Fibroblast of peridontal ligament (primary cell): Measurements from ENCODE around the gene SMCO1.
"Not testable (repeated sequence)": the region's sequence is repeated elsewhere in the genome, so short reads cannot be mapped to it uniquely, and the experiment has no call there.

Source experiments
- DNase-seq: peaks from one replicate; pipeline ENCODE4 v3.0.0-alpha.2; 2010; ENCODE audit errors: extremely low read depth

The SMCO1 gene

DNA sequence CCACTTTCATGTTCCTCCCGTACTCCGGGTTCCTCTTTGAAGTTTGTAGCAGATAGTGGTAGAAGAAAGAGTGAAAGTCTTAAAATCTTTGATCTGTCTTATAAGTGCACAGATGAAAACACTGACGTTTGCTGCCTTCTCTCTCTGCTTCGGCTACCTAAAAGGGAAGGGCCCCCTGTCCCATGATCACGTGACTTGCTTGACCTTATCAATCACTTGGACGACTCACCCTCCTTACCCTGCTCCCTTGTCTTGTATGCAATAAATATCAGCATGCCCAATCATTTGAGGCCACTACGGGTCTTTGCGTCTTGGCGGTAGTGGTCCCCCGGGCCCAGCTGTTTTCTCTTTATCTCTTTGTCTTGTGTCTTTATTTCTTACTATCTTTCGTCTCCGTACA is 6.1 kb upstream of the SMCO1 start:
- not testable (repeated sequence) for DNase-seq

DNA sequence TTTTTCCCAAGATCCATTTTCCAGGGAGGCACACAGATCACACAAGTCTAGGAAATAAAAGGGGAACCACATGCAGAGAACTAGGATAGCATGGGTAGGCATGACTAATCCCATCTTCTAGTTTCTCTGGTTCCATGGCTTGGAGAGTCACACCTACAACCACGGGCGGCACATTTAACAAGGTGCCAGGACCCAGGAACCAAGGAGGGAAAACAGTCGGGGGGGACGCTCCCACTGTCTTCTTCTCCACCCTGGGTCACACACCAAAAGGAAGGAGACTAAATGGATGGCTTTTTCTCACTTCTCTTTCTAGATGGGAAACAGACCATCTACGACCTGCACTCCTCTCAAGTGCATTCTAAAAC is 4.6 kb upstream of the SMCO1 start:
- DNase-seq, result no peak

GRCh38 chr3:196518966-196519717 is 4.0 kb upstream of the SMCO1 start:
- DNase-seq, result peak; percentile 81

DNA sequence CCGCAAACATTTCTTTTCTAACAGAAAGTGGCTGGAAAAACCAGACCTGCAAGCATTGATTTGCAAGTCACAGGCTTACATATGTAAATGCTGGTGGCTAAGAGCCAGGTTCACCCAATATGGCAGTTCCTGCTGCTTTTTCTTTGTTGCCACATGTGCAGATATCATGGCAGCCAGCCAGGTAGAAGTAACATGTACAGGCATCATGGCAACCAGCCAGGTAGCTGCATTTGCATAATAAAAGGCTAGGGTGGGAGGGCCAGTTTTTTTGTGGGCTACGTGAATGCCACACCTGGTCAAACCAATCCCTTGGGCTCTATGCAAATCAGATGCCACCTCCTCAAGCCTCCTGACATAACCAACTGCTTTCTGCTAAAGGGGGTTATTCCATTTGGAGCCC is 2.8 kb upstream of the SMCO1 start:
- DNase-seq, result no peak

GRCh38 chr3:196517162-196517800 is 2.1 kb upstream of the SMCO1 start:
- no peak for DNase-seq

DNA sequence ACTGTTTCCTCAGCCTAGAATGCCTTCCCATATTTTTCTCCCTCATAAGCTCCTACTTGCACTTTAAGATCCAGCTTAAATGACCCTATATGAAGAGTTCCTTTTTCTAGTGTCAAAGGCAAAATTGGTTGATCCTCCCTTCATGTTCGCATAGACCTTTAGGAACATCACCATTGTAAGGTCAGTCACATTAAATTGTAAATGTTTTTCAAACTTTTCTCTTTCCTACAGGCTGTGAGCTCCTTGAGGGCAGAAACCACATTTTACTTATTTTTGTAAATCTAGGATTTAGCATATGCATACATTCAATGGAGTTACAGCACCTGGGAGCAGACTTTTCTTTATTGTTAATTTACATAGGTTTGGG is 813 bp downstream of the SMCO1 start:
- no peak for DNase-seq

GRCh38 chr3:196513697-196514349 is 1.3 kb downstream of the SMCO1 start:
- DNase-seq, result peak; percentile 33

DNA sequence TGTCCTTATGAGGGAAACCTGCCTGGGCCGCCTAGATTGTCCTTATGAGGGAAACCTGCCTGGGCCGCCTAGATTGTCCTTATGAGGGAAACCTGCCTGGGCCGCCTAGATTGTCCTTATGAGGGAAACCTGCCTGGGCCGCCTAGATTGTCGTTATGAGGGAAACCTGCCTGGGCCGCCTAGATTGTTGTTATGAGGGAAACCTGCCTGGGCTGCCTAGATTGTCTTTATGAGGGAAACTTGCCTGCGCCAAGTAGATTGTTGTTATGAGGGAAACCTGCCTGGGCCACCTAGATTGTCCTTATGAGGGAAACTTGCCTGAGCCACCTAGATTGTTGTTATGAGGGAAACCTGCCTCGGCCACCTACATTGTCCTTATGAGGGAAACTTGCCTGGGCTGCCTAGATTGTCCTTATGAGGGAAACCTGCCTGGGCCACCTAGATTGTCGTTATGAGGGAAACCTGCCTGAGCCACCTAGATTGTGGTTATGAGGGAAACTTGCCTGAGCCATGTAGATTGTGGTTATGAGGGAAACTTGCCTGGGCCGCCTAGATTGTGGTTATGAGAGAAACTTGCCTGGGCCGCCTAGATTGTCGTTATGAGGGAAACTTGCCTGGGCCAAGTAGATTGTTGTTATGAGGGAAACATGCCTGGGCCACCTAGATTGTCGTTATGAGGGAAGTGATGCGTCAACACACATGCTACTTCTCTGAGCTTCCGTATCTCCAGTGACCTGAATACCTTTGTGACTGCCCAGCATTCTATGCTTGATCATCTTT is 3.3 kb downstream of the SMCO1 start:
- DNase-seq, result not testable (repeated sequence)

DNA sequence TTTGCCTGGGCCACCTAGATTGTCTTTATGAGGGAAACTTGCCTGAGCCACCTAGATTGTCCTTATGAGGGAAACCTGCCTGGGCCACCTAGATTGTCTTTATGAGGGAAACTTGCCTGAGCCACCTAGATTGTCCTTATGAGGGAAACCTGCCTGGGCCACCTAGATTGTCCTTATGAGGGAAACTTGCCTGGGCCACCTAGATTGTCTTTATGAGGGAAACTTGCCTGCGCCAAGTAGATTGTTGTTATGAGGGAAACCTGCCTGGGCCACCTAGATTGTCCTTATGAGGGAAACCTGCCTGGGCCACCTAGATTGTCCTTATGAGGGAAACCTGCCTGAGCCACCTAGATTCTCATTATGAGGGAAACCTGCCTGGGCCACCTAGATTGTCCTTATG is 4.0 kb downstream of the SMCO1 start:
- DNase-seq, result not testable (repeated sequence)

- no peak for DNase-seq
These were observed 8.5 kb downstream of the SMCO1 start for GRCh38 chr3:196506687-196507086.

- DNase-seq, result no peak
These were observed 10.6 kb downstream of the SMCO1 start for GRCh38 chr3:196504556-196504955.

- not testable (repeated sequence) for DNase-seq
These were observed 11.1 kb downstream of the SMCO1 start for GRCh38 chr3:196504077-196504398.

DNA sequence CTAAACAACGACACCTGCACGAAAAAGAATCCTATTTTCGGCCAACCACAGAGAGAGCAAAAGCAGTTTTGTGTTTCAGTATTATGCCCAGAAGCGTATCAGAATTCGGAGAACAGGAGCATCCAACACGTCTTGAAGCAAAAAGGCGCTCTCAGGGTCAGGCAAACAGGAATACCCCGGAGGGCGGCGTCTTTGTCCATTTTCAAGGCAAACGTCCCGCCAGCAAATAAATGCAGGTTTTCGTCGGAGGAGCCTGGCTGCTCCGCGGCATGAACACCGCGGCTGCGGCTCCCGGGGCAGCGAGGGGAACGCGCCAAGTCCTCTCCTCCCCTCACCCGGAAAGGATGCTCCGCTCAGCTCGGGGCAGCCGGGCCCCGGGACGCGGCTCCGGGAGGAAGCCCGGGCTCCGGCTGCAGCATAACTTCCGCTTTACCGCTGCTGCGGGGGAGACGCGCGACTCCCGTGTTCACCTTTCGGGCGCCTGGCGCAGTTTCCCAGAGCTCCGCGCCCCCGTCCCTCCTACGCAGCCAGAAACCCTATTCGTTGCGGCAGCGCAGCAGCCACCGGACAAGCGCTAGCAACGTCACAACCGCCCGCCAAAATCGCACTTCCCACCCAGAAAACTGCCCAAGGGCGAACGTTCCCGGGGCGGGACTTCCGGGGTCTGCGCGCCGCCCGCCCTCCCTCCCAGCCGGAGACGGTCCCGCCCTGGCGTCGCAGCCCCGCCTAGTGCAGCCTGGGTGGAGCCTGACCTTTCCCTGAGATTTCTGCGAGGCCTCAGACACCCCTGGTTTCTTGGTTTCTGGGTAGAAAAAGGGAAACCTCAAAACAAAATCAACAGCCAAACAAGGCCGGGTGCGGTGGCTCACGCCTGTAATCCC is 11.7 kb downstream of the SMCO1 start, which contains the start of gene RNF168:
RNF168 (minus strand) TSS at position 573 of the 881 bp plus-strand sequence. CDS start 595 bp downstream, outside the sequence.
- peak; percentile 90 for DNase-seq

- peak; percentile 90 for DNase-seq
These were observed 12.4 kb downstream of the SMCO1 start for GRCh38 chr3:196502775-196503195.

GRCh38 chr3:196501316-196502044 is 13.7 kb downstream of the SMCO1 start:
- DNase-seq, result peak; percentile 42

DNA sequence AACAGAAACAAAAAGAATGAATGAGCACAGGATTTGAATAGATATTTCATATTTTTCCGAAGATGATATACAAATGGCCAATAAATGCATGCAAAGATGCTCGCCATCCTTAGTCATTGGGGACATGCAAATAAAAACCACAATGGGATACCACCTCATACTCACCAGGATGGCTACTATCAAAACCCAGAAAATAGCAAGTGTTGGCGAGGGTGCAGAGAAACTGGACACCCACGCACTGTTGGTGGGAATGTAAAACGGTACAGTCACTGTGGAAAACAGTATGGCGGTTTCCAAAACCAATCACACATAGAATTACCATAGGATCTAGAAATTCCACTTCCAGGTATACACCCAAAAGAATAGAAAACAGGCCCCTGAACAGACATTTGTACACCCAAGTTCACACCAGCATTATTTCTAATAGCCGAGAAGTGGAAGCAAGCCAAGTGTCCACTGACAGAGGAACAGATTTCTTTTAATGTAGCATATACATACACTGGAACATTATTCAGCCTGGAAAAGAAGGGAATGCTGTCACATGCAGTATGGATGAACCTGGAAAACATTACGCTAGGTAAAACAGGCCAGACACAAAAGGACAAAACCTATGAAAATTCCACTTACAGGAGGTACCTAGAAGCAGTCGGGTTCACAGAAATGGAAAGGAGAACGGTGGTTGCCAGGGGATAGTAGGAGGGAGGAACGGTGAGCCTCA is 15.2 kb downstream of the SMCO1 start:
- no peak for DNase-seq

GRCh38 chr3:196499061-196499460 is 16.1 kb downstream of the SMCO1 start:
- DNase-seq, result peak; percentile 16

DNA sequence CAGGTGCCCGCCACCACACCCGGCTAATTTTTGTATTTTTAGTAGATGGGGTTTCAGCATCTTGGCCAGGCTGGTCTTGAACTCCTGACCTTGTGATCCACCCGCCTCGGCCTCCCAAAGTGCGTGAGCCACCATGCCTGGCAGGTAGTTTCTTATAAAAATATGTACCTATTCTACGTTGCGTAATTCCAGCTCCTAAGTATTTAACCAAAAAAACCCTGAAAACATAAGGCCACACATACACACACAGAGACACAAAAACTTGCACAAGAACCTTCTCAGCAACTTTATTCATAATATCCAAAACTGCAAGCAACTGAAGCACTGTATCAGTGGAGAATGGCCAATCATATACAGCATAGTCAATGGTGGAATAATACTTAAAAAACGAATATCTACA is 16.8 kb downstream of the SMCO1 start:
- DNase-seq, result no peak

DNA sequence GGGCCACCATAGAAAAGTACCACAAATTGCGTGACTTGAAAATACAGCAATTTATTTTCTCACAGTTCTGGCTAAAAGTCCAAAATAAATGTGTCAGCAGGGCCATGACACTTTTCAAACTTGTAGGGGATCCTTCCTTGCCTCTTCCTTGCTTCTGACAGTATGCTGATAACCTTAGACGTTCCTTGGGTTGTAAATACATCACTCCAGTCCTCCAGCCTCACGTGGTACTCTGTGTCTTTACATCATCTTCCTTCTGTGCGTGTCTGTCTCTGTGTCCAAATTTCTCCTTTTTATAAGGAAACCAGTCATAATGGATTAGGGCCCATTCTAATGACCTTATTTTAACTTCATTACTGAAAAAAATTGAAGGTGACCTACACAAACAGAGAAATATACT is 19.0 kb downstream of the SMCO1 start:
- DNase-seq, result no peak

- DNase-seq, result no peak
These were observed 21.9 kb downstream of the SMCO1 start for GRCh38 chr3:196493292-196493691.
